Lower leg skin (tissue), 4 donors: ENCODE measurements around the gene ELL. TPM values are rescaled to one million over a fixed set of nuclear protein-coding genes. Genes with fewer than 3 reads are reported as not detected.

Experiments used
- DNase-seq, 2 donors: peaks; one replicate each; pipeline ENCODE4 v3.0.0-alpha.2; 2019; ENCODE audit warnings: low spot score in 2 of 2
- H3K4me3 ChIP-seq: fragments of 200-600 bp; sonication (generic); 2 replicates; pipeline ENCODE4 v1.5.1; 2017; ENCODE audit warnings: mild to moderate bottlenecking, low read depth; ENCODE audit not compliant: poor library complexity, severe bottlenecking
- CTCF ChIP-seq, 3 donors: fragments of 450-650 bp; IDR thresholded peaks; one replicate each; pipeline ENCODE4 v1.5.1; 2016; ENCODE audit warnings: antibody characterized with exemption in 3 of 3, mild to moderate bottlenecking in 3 of 3, moderate library complexity in 2 of 3
- POLR2A ChIP-seq, 2 donors: fragments of 450-650 bp; IDR thresholded peaks; one replicate each; pipeline ENCODE4 v1.6.1; 2016 to 2017; ENCODE audit warnings: antibody characterized with exemption in 2 of 2, mild to moderate bottlenecking in 1 of 2, moderate library complexity in 1 of 2
- WGBS, 2 donors: methylation state at CpG; one replicate each; pipeline ENCODE4 v1.1.5; 2018; 5-methylcytosine and 5-hydroxymethylcytosine counted together
- intact Hi-C: fragments of 100-400 bp; cut with DNase I; formaldehyde crosslinking; loops from one replicate; pipeline ENCODE4 v1.15.0; 2023; ENCODE audit warnings: low total_unique reads
- total RNA-seq, 4 donors: library from RNA; depleted of rRNA; stranded (reverse); fragments of >200 nt; gene quantifications; one replicate each; pipeline ENCODE4 v1.1.0, GENCODE V29; 2016

The ELL gene
- total RNA-seq, 4 donors from 2014 or later = 21.5 to 37.9 (median 24.8) TPM

- no peak for DNase-seq
- H3K4me3 ChIP-seq = no peak overlapping the region
- intact Hi-C loops = no loop called here
- 8 to 10% methylated on average over 26 to 28 of the region's 30 CpGs for WGBS, 2 donors
- TF ChIP-seq POLR2A (IDR thresholded peaks at IDR 0.05) (no peak), CTCF (IDR thresholded peaks at IDR 0.05) (no peak)
These were observed 103.8 kb downstream of the ELL start for GRCh38 chr19:18418029-18418482.

- WGBS, 2 donors = 0 to 1% methylated on average over 10 to 26 of the region's 53 CpGs
- intact Hi-C loops = no loop called here
- H3K4me3 ChIP-seq = peak overlapping the region; percentile 9
- no peak for TF ChIP-seq CTCF (IDR thresholded peaks at IDR 0.05)
- peak in 1 of 2 donors; percentile 14 for TF ChIP-seq POLR2A (IDR thresholded peaks at IDR 0.05)
- peak in 1 of 2 donors; percentile 95 for DNase-seq
These were observed 104.4 kb downstream of the ELL start for GRCh38 chr19:18417250-18418028.

- intact Hi-C loops = no loop called here
- H3K4me3 ChIP-seq = peak overlapping the region; percentile 9
- TF ChIP-seq POLR2A (IDR thresholded peaks at IDR 0.05) = no peak
- no peak for TF ChIP-seq CTCF (IDR thresholded peaks at IDR 0.05)
- peak; percentile 80 to 98 for DNase-seq
- WGBS, 2 donors = 0 to 2% methylated on average over 42 to 44 of the region's 44 CpGs
These were observed 105.1 kb downstream of the ELL start for GRCh38 chr19:18416778-18417249.

GRCh38 chr19:18415178-18415867 is 106.5 kb downstream of the ELL start:
- intact Hi-C loops = loop anchor here (2.0 kb wide), 1 partner anchor 37 kb away; no protein-coding TSS in a partner anchor
- DNase-seq = peak; percentile 53 to 95
- 10 to 14% methylated on average over 18 to 25 of the region's 25 CpGs for WGBS, 2 donors

More at GRCh38 chr19:18415178-18415867, 106.5 kb downstream of the ELL start:
- H3K4me3 ChIP-seq = no peak overlapping the region
- TF ChIP-seq POLR2A (IDR thresholded peaks at IDR 0.05) (no peak), CTCF (IDR thresholded peaks at IDR 0.05) (no peak)
